Bone marrow (tissue), 2 donors: ENCODE results near the gene COX14.
"Not testable (repeated sequence)": the region's sequence is repeated elsewhere in the genome, so short reads cannot be mapped to it uniquely, and the experiment has no call there.

Experiments used
- DNase-seq, 2 donors: peaks; one replicate each; lab custom pipeline; 2025; lab: John Stamatoyannopoulos, UW

COX14 gene

GRCh38 chr12:50154947-50155346 lies 42.9 kb downstream of the COX14 start:
- DNase-seq = not testable (repeated sequence)

- DNase-seq = no peak
Observed at GRCh38 chr12:50156641-50157040, 44.6 kb downstream of the COX14 start.

GRCh38 chr12:50157259-50157658 lies 45.2 kb downstream of the COX14 start:
- DNase-seq = no peak

GRCh38 chr12:50160643-50161042 lies 48.6 kb downstream of the COX14 start:
- DNase-seq = no peak

- DNase-seq = no peak
Observed at GRCh38 chr12:50162230-50162629, 50.2 kb downstream of the COX14 start.

- no peak for DNase-seq
Observed at GRCh38 chr12:50164963-50165362, 52.9 kb downstream of the COX14 start.

GRCh38 chr12:50166799-50167048 lies 54.7 kb downstream of the COX14 start:
- peak in 1 of 2 donors; percentile 23 for DNase-seq

GRCh38 chr12:50167049-50167828 lies 55.2 kb downstream of the COX14 start, which contains the start of gene CERS5:
Gene CERS5 (minus strand): TSS chr12:50167369. CDS start chr12:50167297, 72 bp downstream.
- DNase-seq = peak; percentile 89 to 98
